ENCODE measurements around the gene DDX1. TPM values are rescaled to one million over a fixed set of nuclear protein-coding genes. Genes with fewer than 3 reads are reported as not detected.

Gene DDX1
- total RNA-seq, 1 experiment from 2014 or later: 62.6 TPM

- no TSS peak for BruUV-seq (replicated peaks)
- Histone ChIP-seq H4K20me1 (ENCODE audit: low read length) (no peaks in the 10 kb centered on the region), H3K9me3 (ENCODE audit: low read length) (no peaks in the 10 kb centered on the region), H3K27me3 (ENCODE audit: low read length) (peaks cover 93% of the 10 kb centered on the region), H3K4me3 (ENCODE audit: low read length) (no peak overlapping the region), H3F3A (ENCODE audit: low read length, unreplicated experiment) (no peaks in the 10 kb centered on the region), H3K4me2 (ENCODE audit: low read length) (no peak overlapping the region), H2AFZ (ENCODE audit: low read length) (no peak overlapping the region), H3K9me2 (replicated peaks; ENCODE audit: low read length) (no peaks in the 10 kb centered on the region), H3K36me3 (ENCODE audit: low read depth, low read length) (no peaks in the 10 kb centered on the region), H3K9ac (ENCODE audit: low read length) (no peak overlapping the region), H3K4me1 (ENCODE audit: insufficient read depth, low read length) (no peaks in the 10 kb centered on the region), H3K27ac (ENCODE audit: low read length) (no peak overlapping the region), H3K79me2 (ENCODE audit: low read length) (no peaks in the 10 kb centered on the region)
- POLR2A ChIA-PET (ENCODE audit: unreplicated experiment): no interaction called here
- DNase-seq (no peak), ATAC-seq (no peak)
- intact Hi-C loops (cut with micrococcal nuclease): no loop called here
- TF ChIP-seq CTCF (conservative IDR thresholded peaks at IDR 0.05; ENCODE audit: low read depth, low read length) (no peak), EZH2phosphoT487 (IDR thresholded peaks at IDR 0.05; ENCODE audit: borderline replicate concordance, low read length) (no peak), EZH2 (IDR thresholded peaks at IDR 0.05; ENCODE audit: low read length, unreplicated experiment) (no peak)
- CTCF ChIA-PET: no interaction called here
Measured at GRCh38 chr2:15665943-15666460, 74.3 kb downstream of the DDX1 start.

GRCh38 chr2:15666861-15667808 is 75.5 kb downstream of the DDX1 start:
- no peaks in the 10 kb centered on the region for H3K9me2 ChIP-seq (replicated peaks; ENCODE audit: low read length)
- H2AFZ ChIP-seq (ENCODE audit: low read length): no peak overlapping the region
- no TSS peak for BruUV-seq (replicated peaks)
- intact Hi-C loops (cut with micrococcal nuclease): no loop called here
- H3F3A ChIP-seq (ENCODE audit: low read length, unreplicated experiment): no peaks in the 10 kb centered on the region
- H3K36me3 ChIP-seq (ENCODE audit: low read depth, low read length): no peaks in the 10 kb centered on the region
- H3K9me3 ChIP-seq (ENCODE audit: low read length): no peaks in the 10 kb centered on the region
- no peak overlapping the region for H3K4me3 ChIP-seq (ENCODE audit: low read length)
- no peak for ATAC-seq
- peaks cover 87% of the 10 kb centered on the region for H3K27me3 ChIP-seq (ENCODE audit: low read length)
- no peak for DNase-seq
- ChIA-PET CTCF (no interaction called here), POLR2A (ENCODE audit: unreplicated experiment) (no interaction called here)
- TF ChIP-seq CTCF (conservative IDR thresholded peaks at IDR 0.05; ENCODE audit: low read depth, low read length): no peak
- TF ChIP-seq EZH2 (IDR thresholded peaks at IDR 0.05; ENCODE audit: low read length, unreplicated experiment): no peak
- no peak for TF ChIP-seq EZH2phosphoT487 (IDR thresholded peaks at IDR 0.05; ENCODE audit: borderline replicate concordance, low read length)
- no peaks in the 10 kb centered on the region for H4K20me1 ChIP-seq (ENCODE audit: low read length)
- no peaks in the 10 kb centered on the region for H3K4me1 ChIP-seq (ENCODE audit: insufficient read depth, low read length)
- H3K27ac ChIP-seq (ENCODE audit: low read length): no peak overlapping the region
- no peak overlapping the region for H3K4me2 ChIP-seq (ENCODE audit: low read length)
- no peak overlapping the region for H3K9ac ChIP-seq (ENCODE audit: low read length)
- H3K79me2 ChIP-seq (ENCODE audit: low read length): no peaks in the 10 kb centered on the region
